A549 (cell line): ENCODE measurements around the gene NAV2. TPM values are rescaled to one million over a fixed set of nuclear protein-coding genes. Genes with fewer than 3 reads are reported as not detected.

Experiments
- ATAC-seq, 2 experiments: fragments of 200-7000 bp in 1 of 2; fragments of >200 bp in 1 of 2; cut with Nextera tagmentation in 1 of 2; cut with Tn5 transposase in 1 of 2; 3 replicates each; pipeline versions ENCODE4 v1.8.0 to v1.9.1; 2018 to 2020; ENCODE audit warnings: mild to moderate bottlenecking in 1 of 2, moderate library complexity in 1 of 2
- CTCF ChIA-PET: fragments of 300-600 bp; sonication (Branson Sonifier 250); formaldehyde crosslinking; extraction: SDS; loops from one replicate; lab custom pipeline; 2021; ENCODE audit warnings: antibody characterized with exemption, inconsistent platforms; lab: Yijun Ruan, JAX
- POLR2A ChIA-PET: fragments of 350-600 bp; formaldehyde crosslinking; extraction: SDS; loops from one replicate; lab custom pipeline; 2021; ENCODE audit warnings: antibody characterized with exemption, inconsistent platforms; lab: Yijun Ruan, JAX
- DNase-seq, 2 experiments: peaks; one replicate each; pipeline versions ENCODE4 v3.0.0 to v3.0.0-alpha.2; 2011 to 2016; ENCODE audit warnings: low read depth in 1 of 2, low spot score in 1 of 2
- FAIRE-seq: peaks from 2 replicates; lab custom pipeline; 2011; peaks lifted over from hg19 to GRCh38; lab: Jason Lieb, UNC
- H3K27ac ChIP-seq, 2 experiments: fragments of >200 bp; sonication (Bioruptor Twin); formaldehyde crosslinking; 3 replicates each; pipeline ENCODE4 v1.5.1; 2016 to 2017
- H3K4me1 ChIP-seq: fragments of >200 bp; sonication (Bioruptor Twin); formaldehyde crosslinking; 3 replicates; pipeline ENCODE4 v1.6.1; 2016
- H3K4me2 ChIP-seq: fragments of >200 bp; sonication (Bioruptor Twin); formaldehyde crosslinking; 3 replicates; pipeline ENCODE4 v1.6.1; 2016
- H3K4me3 ChIP-seq: fragments of >200 bp; sonication (Bioruptor Twin); formaldehyde crosslinking; 3 replicates; pipeline ENCODE4 v1.5.1; 2016
- H3K9me3 ChIP-seq: fragments of >200 bp; sonication (Bioruptor Twin); formaldehyde crosslinking; 3 replicates; pipeline ENCODE4 v1.6.1; 2016
- HDAC2 ChIP-seq: fragments of 200-600 bp; sonication (generic); IDR thresholded peaks from 2 replicates; pipeline ENCODE4 v1.6.1; 2016
- HOXA7 ChIP-seq: fragments of 250-450 bp; sonication (Bioruptor Pico); IDR thresholded peaks from 2 replicates; pipeline ENCODE4 v1.5.0; 2020; ENCODE audit warnings: mild to moderate bottlenecking, moderate library complexity
- POLR2A ChIP-seq: IDR thresholded peaks from 2 replicates; pipeline ENCODE4 v1.6.1; 2012; ENCODE audit warnings: mild to moderate bottlenecking, low read length
- RARB ChIP-seq: fragments of 250-450 bp; sonication (Bioruptor Pico); IDR thresholded peaks from 2 replicates; pipeline ENCODE4 v1.8.0; 2021; ENCODE audit warnings: mild to moderate bottlenecking, moderate library complexity
- ZNF302 ChIP-seq: fragments of 250-450 bp; sonication (Bioruptor Pico); IDR thresholded peaks from 2 replicates; pipeline ENCODE4 v1.9.0; 2021; ENCODE audit warnings: inconsistent platforms, mild to moderate bottlenecking, moderate library complexity
- ZSCAN20 ChIP-seq: fragments of 250-450 bp; sonication (Bioruptor Pico); IDR thresholded peaks from 2 replicates; pipeline ENCODE4 v1.8.0; 2022; ENCODE audit warnings: mild to moderate bottlenecking, moderate library complexity
- WGBS: methylation state at CpG from one replicate; pipeline ENCODE4 v1.1.6; 2017; ENCODE audit errors: missing lambda C conversion rate; 5-methylcytosine and 5-hydroxymethylcytosine counted together
- polyA plus RNA-seq, 4 experiments: library from polyadenylated mRNA; depleted of rRNA in 3 of 4; stranded (reverse); fragments of >200 nt; fragmentation: RNase III in 1 of 4; extraction: RNeasy Plus Mini Kit Qiagen cat#74134 plus additional on column Dnase treatment in 1 of 4; gene quantifications; 2 replicates in 3 of 4; 3 replicates in 1 of 4; pipeline ENCODE4 v1.2.3, GENCODE V29; 2011 to 2017
- small RNA-seq, 6 experiments: library from RNA; depleted of rRNA; stranded (forward); fragments of <200 nt; gene quantifications; one replicate each; pipeline ENCODE3, GENCODE V24; 2012

NAV2 gene
- polyA plus RNA-seq, 2 of the 4 experiments (the other 2 are of a cell fraction), result 4.9 to 19.8 TPM

DNA sequence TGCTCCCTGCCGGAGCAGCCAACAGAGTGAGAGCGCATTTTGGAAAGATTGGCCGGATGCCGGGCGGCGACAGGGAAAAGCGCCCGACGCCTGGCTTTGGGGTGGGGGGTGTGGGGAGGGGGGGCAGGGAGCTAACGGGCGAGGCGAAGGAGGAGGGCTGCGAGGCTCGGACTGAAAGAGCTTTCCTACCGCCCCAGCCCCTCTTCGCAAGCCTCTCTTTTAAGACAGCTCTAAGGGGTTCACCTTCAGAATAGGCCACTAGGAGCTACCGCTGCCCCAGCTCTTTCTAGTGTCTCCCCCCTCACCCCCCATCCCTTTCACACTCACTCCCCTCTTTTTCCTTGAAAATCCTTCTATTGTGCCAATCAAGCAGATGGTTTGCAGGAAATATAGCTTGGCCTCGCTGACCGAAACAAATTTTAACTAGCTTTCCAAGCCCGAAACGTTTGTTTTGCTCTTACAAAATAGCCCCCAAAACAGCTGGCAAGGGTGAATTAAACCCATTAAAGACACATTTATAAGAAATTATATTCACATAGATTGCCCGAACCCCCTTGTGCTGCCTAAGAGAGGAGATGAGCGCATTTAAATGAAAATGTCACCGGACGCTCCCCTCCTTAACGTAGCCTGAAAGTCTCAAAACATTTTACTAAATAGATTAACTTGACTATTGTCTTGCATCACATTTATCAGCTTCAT lies 451.3 kb downstream of the NAV2 start:
- ATAC-seq (peak in 1 of 2 experiments; percentile 27; a peak in 2 of 6 replicates), DNase-seq (no peak), FAIRE-seq (no peak)
- Histone ChIP-seq H3K4me2 (peak overlapping the region; percentile 98), H3K27ac (no peak overlapping the region), H3K4me3 (peak overlapping the region; percentile 42; the same call in 2 of the 3 replicates), H3K4me1 (peaks cover 8% of the 10 kb centered on the region; the same call in 1 of the 3 replicates), H3K9me3 (peaks cover 2% of the 10 kb centered on the region; the same call in 1 of the 3 replicates)
- CTCF ChIA-PET, result interaction anchor here (0.6 to 1.2 kb wide), 3 partner anchors 10 to 602 kb away, joined by 3 read pairs; no protein-coding TSS in a partner anchor
- WGBS, result 61% methylated on average over 17 of the region's 26 CpGs
- POLR2A ChIA-PET, result no interaction called here
- TF ChIP-seq HDAC2 (no peak), HOXA7 (no peak), ZSCAN20 (CRISPR knock-in tag) (no peak), POLR2A (no peak), RARB (CRISPR knock-in tag) (no peak), ZNF302 (CRISPR knock-in tag) (no peak)

Small RNA genes lying within 50 kb of the gene (small RNA-seq; reads per million reads assigned to genes)
- gene MIR4694, result 0 reads per million in 6 experiments
